ENCODE measurements around the gene SNCAIP. TPM values are rescaled to one million over a fixed set of nuclear protein-coding genes. Genes with fewer than 3 reads are reported as not detected.

The SNCAIP gene
- total and polyA plus RNA-seq, 2 of the 4 experiments (the other 2 are of a cell fraction) = 15.3 to 19.0 TPM

DNA sequence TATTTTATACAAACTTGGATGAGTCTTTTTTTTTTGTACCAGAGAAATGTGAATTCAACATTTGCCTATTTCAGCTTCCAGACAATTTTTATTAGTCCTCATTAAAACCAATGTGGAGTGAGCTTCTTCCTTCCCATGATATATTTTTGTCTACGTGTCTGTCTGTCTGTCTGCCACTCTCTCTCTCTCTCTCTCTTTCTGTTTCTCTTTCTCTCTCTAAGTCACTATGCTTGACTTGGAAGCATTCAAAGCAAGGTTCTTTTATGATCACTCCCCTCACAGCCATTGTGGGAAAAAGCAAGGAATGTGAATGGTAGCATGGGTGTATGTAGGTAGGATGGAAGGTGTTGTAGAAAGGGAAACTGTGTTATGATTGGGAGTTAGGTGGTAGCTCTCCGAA, 80.2 kb downstream of the SNCAIP start:
- Histone ChIP-seq H2BK120ac (ENCODE audit: low read depth, low read length) (peak overlapping the region; percentile 62), H3K4me2 (ENCODE audit: low read depth, low read length) (peak overlapping the region; percentile 25; the same call in 1 of the 2 replicates), H3K18ac (ENCODE audit: low read depth, low read length) (peak overlapping the region; percentile 93; the same call in 1 of the 2 replicates), H2BK15ac (ENCODE audit: low read depth, low read length) (no peak overlapping the region), H4K5ac (ENCODE audit: low read depth, low read length) (peak overlapping the region; percentile 25; the same call in 1 of the 2 replicates), H3K9ac (ENCODE audit: low read depth, low read length) (no peak overlapping the region), H2AK5ac (ENCODE audit: low read depth, low read length) (no peak overlapping the region), H4K20me1 (ENCODE audit: insufficient read depth, low read length) (no peaks in the 10 kb centered on the region), H3K4me1 (ENCODE audit: control insufficient read depth, insufficient read depth, low read length) (peaks cover 8% of the 10 kb centered on the region), H2AFZ (replicated peaks; ENCODE audit: low read length, poor library complexity) (no peak overlapping the region), H2BK5ac (ENCODE audit: low read depth, low read length, poor library complexity, severe bottlenecking) (peak overlapping the region; percentile 36), H3K4ac (ENCODE audit: low read depth, low read length) (peak overlapping the region; percentile 45; the same call in 1 of the 2 replicates), H4K91ac (ENCODE audit: insufficient read depth, low read depth, low read length) (no peak overlapping the region), H3K27me3 (ENCODE audit: control insufficient read depth, insufficient read depth, low read length) (no peaks in the 10 kb centered on the region), H3K14ac (replicated peaks; ENCODE audit: low read depth, low read length) (peak overlapping the region; percentile 81; the same call in 1 of the 2 replicates), H3K27ac (ENCODE audit: insufficient read depth, low read length) (no peak overlapping the region; the same call in 1 of the 2 replicates), H2BK20ac (ENCODE audit: low read depth, low read length) (peak overlapping the region; percentile 59), H3K23ac (ENCODE audit: low read depth, low read length) (peak overlapping the region; percentile 37; the same call in 1 of the 2 replicates), H3K9me1 (ENCODE audit: insufficient read depth, low read length) (peaks cover 8% of the 10 kb centered on the region), H3K36me3 (ENCODE audit: control insufficient read depth, insufficient read depth, low read length) (no peaks in the 10 kb centered on the region; the same call in 1 of the 2 replicates), H3K4me3 (ENCODE audit: insufficient read depth, low read depth, low read length) (no peak overlapping the region), H3K56ac (ENCODE audit: extremely low read depth, insufficient read depth, low read length) (no peak overlapping the region), H3K9me3 (ENCODE audit: control insufficient read depth, insufficient read depth, low read length) (no peaks in the 10 kb centered on the region), H4K8ac (ENCODE audit: low read depth in 2 of 2, low read length in 2 of 2) (peak overlapping the region in 1 of 2 experiments; percentile 28; a peak in 1 of 4 replicates), H3K79me1 (ENCODE audit: low read depth in 1 of 2, low read length in 2 of 2) (peaks cover 2 to 12% of the 10 kb centered on the region in 2 experiments; a peak in 2 of 4 replicates), H2AK9ac (replicated peaks; ENCODE audit: low read depth, low read length, poor library complexity) (no peak overlapping the region)
- intact Hi-C loops (cut with micrococcal nuclease) = loop anchor here (5.0 kb wide), 1 partner anchor 80 kb away; the partner anchor contains the start of gene SNCAIP
- in situ Hi-C loops (cut with MboI; ENCODE audit: low sequenced_read_pairs) = no loop called here
- CTCF ChIA-PET = interaction anchor here (1.2 kb wide), 1 partner anchor 24 kb away, joined by 3 read pairs; no protein-coding TSS in a partner anchor
- no peak for ATAC-seq (ENCODE audit: low read depth)
- TF ChIP-seq POLR2A (IDR thresholded peaks at IDR 0.05; ENCODE audit: low read depth, low read length) = no peak
- TF ChIP-seq, protein P1, sequence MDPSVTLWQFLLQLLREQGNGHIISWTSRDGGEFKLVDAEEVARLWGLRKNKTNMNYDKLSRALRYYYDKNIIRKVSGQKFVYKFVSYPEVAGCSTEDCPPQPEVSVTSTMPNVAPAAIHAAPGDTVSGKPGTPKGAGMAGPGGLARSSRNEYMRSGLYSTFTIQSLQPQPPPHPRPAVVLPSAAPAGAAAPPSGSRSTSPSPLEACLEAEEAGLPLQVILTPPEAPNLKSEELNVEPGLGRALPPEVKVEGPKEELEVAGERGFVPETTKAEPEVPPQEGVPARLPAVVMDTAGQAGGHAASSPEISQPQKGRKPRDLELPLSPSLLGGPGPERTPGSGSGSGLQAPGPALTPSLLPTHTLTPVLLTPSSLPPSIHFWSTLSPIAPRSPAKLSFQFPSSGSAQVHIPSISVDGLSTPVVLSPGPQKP (IDR thresholded peaks at IDR 0.05; ENCODE audit: borderline replicate concordance, low read depth, low read length) = no peak
- no peak for TF ChIP-seq CHD1 (IDR thresholded peaks at IDR 0.05; ENCODE audit: low read depth, low read length)
- TF ChIP-seq, protein P2, sequence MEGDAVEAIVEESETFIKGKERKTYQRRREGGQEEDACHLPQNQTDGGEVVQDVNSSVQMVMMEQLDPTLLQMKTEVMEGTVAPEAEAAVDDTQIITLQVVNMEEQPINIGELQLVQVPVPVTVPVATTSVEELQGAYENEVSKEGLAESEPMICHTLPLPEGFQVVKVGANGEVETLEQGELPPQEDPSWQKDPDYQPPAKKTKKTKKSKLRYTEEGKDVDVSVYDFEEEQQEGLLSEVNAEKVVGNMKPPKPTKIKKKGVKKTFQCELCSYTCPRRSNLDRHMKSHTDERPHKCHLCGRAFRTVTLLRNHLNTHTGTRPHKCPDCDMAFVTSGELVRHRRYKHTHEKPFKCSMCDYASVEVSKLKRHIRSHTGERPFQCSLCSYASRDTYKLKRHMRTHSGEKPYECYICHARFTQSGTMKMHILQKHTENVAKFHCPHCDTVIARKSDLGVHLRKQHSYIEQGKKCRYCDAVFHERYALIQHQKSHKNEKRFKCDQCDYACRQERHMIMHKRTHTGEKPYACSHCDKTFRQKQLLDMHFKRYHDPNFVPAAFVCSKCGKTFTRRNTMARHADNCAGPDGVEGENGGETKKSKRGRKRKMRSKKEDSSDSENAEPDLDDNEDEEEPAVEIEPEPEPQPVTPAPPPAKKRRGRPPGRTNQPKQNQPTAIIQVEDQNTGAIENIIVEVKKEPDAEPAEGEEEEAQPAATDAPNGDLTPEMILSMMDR (conservative IDR thresholded peaks at IDR 0.05; ENCODE audit: low read depth, low read length) = no peak
- no peak for TF ChIP-seq BHLHE40 (IDR thresholded peaks at IDR 0.05; ENCODE audit: low read depth, low read length)
- TF ChIP-seq RAD21 (IDR thresholded peaks at IDR 0.05; ENCODE audit: low read length) = no peak
- no peak for TF ChIP-seq RCOR1 (IDR thresholded peaks at IDR 0.05; ENCODE audit: insufficient replicate concordance, low read length)
- TF ChIP-seq FOS (IDR thresholded peaks at IDR 0.05; ENCODE audit: low read depth, low read length) = no peak
- no peak for TF ChIP-seq MAFK (IDR thresholded peaks at IDR 0.05; ENCODE audit: low read depth, low read length)
- TF ChIP-seq RFX5 (IDR thresholded peaks at IDR 0.05; ENCODE audit: low read depth, low read length) = no peak
- no peak for TF ChIP-seq MXI1 (IDR thresholded peaks at IDR 0.05; ENCODE audit: borderline replicate concordance, low read depth, low read length)
- TF ChIP-seq SMC3 (IDR thresholded peaks at IDR 0.05; ENCODE audit: low read depth, low read length) = no peak
- TF ChIP-seq CEBPB (IDR thresholded peaks at IDR 0.05; ENCODE audit: low read depth, low read length) = no peak
- TF ChIP-seq NFE2L2 (IDR thresholded peaks at IDR 0.05; ENCODE audit: low read depth, low read length) = no peak
- no TSS peak for BruUV-seq (replicated peaks)
- POLR2A ChIA-PET (ENCODE audit: unreplicated experiment) = no interaction called here
- dilution Hi-C loops (cut with HindIII; ENCODE audit: low sequenced_read_pairs, unreplicated experiment) = no loop called here
- no CpG with 5 or more reads among the region's 2 CpGs for WGBS, 2 experiments (ENCODE audit: extremely low coverage in 2 of 2, insufficient read length in 1 of 2)
- DNase-seq = no peak

Measured in IMR-90 (cell line).